ENCODE data around the gene TESK2.
"Not testable (repeated sequence)": the region's sequence is repeated elsewhere in the genome, so short reads cannot be mapped to it uniquely, and the experiment has no call there.

Gene TESK2

DNA sequence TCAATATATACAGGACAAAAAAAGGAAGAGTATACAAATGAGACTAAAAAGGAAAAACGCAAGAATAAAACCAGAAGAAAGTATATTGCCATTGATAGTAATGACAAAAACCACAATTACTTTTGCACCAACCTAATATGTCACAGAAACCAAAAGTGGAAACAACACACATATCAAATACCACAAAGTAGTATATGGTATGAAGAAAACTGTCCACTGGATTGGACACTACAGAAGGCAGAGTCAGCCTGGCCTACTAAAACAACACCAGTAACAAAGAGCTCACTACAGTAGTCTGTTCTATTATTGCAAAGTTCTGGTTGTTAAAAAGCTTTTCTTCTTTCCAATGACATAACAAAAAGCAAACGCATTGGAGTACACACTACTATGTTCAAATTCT lies 17.7 kb downstream of the TESK2 start:
- no peak for DNase-seq (ENCODE audit: low read depth)

DNA sequence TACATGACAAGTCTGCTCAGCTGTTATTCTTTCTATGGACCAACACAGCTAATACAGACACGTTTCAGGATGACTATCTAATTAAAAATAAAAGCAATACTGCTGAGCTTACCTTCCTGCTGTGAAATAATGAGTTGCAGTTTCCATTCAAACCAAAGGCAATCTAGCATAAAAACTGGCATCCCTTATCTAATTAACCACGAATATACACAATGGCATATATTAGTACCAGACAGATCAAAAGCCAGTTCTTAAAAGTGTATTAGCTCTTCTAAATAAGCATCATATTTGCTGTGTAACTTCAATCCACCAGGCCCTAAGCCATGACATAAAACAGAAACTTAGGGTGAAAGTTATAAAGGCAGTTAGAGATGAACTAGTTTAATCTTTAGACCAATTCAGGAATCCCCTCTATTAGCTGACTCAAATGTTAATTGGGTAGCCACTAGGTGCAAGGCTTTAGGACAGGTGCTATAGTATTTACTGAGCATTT lies 20.6 kb downstream of the TESK2 start:
- no peak for DNase-seq (ENCODE audit: low read depth)

- DNase-seq (ENCODE audit: low read depth), result not testable (repeated sequence)
Measured at GRCh38 chr1:45467353-45467752, 23.6 kb downstream of the TESK2 start.

GRCh38 chr1:45465277-45465676 lies 25.7 kb downstream of the TESK2 start:
- DNase-seq (ENCODE audit: low read depth), result no peak

DNA sequence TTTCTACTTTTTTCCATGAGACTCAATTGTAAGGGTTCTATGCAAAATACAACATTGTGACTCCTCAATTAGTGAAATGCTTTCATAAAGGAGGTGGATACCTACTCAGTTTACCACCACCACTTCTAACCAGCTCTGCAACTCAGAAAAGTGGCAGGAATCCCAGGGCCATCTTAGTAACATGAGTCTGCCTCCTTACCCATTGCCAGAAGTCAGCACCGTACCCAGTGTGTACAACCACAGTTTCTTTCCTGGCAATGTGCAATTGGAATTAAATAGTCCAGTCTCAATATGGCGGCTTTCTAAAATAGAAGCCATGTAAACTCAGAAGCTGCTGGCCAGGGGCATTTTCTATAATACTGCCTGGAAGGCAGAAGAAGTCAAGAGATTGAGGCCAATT lies 32.1 kb downstream of the TESK2 start:
- no peak for DNase-seq (ENCODE audit: low read depth)

- DNase-seq (ENCODE audit: low read depth), result no peak
Measured at GRCh38 chr1:45456531-45456930, 34.4 kb downstream of the TESK2 start.

- DNase-seq (ENCODE audit: low read depth), result no peak
Measured at GRCh38 chr1:45455162-45455561, 35.8 kb downstream of the TESK2 start.

- no peak for DNase-seq (ENCODE audit: low read depth)
Measured at GRCh38 chr1:45454464-45454863, 36.5 kb downstream of the TESK2 start.

DNA sequence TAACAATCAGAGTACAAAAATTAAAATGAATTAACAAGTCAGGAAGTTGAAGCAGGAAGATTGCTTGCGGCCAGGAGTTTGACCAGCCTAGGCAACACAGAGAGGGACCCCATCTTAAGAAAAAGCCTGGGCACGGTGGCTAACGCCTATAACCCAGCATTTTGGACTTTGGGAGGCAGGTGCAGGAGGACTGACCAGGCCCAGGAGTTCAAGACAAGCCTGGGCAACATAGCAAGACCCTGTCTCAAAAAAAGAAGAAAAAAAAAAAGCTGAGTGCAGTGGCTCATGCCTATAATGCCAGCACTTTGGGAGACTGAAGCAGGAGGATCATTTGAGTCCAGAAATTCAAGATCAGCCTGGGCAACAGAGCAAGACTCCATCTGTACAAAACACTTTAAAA lies 38.5 kb downstream of the TESK2 start:
- no peak for DNase-seq (ENCODE audit: low read depth)

GRCh38 chr1:45448357-45448756 lies 42.6 kb downstream of the TESK2 start:
- DNase-seq (ENCODE audit: low read depth), result no peak

GRCh38 chr1:45446950-45447672 lies 43.9 kb downstream of the TESK2 start:
- no peak for DNase-seq (ENCODE audit: low read depth)

DNA sequence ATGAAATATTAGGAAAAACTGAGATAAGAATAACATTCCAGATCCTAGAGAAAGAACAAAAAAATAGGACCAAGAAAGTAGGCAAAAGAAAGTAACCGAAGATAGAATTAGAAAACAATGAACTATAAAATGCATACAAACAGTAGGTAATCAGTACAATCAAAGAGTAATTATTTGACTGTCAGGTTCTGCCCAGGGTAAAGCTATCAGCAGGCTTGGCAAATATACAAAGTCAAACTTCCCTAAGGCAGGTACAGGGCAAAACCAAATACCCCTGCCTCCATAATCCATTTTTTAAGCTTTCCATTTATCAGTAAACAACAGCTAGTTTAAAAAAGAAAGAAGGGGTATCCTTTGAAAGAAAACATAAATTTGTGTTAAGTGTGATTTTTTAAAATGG lies 44.4 kb downstream of the TESK2 start:
- DNase-seq (ENCODE audit: low read depth), result no peak

- no peak for DNase-seq (ENCODE audit: low read depth)
Measured at GRCh38 chr1:45444609-45445131, 46.3 kb downstream of the TESK2 start.

DNA sequence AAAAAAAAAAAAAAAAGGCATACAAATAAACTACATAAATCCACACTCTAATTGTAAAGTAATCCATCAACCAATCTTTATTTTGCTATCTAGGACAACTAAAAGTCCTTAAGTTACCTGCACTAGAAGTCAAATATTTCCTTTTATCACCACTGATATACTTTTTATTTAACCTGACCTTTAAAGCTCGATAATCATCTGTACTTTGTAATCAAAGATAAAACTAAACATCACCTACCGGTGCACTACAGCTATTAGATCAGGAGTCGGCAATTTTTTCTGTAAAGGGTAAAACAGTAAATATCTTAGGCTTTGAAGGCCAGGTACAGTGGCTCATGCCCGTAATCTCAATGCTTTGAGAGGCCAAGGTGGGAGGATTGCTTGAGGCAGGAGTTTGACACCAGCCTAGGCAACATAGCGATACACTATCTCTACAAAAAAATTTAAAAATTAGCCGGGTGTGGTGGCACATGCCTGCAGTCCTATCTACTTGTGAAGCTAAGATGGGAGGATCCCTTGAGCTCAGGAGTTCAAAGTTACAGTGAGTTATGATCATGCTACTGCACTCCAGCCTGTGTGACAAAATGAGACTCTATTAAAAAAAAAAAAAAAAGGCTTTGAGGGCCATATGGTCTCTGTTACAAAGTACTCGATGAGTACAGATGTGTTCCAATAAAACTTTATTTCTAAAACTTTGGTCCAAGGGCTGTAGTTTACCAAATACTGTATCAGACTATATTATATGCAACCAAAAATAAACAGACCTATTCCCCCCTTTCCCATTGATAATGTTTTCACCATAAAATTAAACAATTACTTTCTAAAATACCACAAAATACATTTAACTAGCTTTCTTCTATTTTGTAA lies 47.1 kb downstream of the TESK2 start:
- DNase-seq (ENCODE audit: low read depth), result no peak

DNA sequence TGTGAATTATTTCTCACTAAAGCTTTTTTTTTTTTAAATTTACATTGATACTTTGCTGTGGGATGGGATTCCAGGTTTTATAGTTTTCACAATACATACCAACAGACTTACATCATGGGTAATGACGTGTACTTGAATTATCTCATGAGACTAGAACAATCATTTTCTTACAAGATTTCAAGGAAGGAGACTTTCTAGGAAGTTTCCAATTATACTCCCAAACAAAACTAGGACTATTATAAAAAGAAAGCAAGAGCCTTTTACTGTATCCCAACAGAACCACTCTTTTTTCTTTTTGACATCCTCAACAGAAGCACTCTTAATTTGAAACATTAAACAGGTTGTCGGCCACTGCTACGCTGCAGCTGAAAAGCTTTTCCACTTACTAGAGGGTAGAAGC lies 48.7 kb downstream of the TESK2 start:
- DNase-seq (ENCODE audit: low read depth), result no peak

- DNase-seq (ENCODE audit: low read depth), result no peak
Measured at GRCh38 chr1:45437323-45437722, 53.6 kb downstream of the TESK2 start.

GRCh38 chr1:45430490-45430889 lies 60.5 kb downstream of the TESK2 start:
- no peak for DNase-seq (ENCODE audit: low read depth)

- DNase-seq (ENCODE audit: low read depth), result peak; percentile 5
Measured at GRCh38 chr1:45429561-45430159, 61.3 kb downstream of the TESK2 start.

GRCh38 chr1:45423906-45424678 lies 66.9 kb downstream of the TESK2 start:
- DNase-seq (ENCODE audit: low read depth), result no peak

DNA sequence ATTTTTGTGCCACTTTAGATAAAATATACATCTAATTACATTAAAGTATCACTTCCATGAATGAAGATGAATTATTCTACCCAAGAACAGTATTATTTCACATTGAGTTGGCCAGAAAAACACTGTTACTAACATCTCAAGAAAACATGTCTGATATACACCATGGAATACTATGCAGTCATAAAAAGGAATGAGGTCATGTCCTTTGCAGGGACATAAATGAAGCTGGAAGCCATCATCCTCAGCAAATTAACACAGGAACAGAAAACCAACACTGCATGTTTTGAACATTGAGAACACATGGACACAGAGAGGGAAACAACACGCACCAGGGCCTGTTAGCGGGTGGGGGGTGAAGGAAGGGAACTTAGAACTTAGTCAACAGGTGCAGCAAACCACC lies 69.0 kb downstream of the TESK2 start:
- DNase-seq (ENCODE audit: low read depth), result no peak

DNA sequence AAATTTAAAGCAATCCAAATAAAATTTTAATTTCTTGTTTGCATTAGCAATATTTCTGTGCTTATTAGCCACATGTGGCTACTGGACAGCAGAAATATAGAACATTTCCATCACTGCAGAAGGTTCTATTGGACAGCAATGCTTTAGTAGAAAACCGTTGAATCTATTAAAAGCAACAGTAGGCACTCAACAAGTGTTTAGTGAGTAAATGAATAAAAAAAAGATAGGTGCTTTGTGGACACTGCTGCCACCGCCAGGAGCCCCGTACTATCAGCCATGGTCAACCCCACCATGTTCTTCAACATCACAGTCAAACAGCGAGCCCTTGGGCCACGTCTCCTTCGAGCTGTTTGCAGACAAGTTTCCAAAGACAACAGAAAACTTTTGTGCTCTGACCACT lies 76.2 kb downstream of the TESK2 start:
- no peak for DNase-seq (ENCODE audit: low read depth)

DNA sequence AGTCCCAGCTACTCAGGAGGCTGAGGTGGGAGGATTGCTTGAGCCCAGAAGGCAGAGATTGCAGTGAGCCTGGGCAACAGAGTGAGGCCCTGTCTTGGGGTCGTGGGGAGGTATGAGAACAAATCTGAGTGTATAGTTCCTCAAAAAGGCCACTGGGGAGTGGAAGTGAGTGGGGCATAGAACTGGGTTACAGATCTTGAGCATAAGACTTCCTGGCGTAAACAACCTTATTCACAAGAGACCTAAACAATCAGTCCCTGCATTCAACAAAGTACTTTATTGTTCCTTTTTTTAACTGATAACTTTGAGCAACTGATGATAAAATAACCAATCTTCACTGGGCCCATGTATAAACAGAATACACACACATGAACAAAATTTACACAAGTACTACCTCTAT lies 78.1 kb downstream of the TESK2 start:
- DNase-seq (ENCODE audit: low read depth), result no peak
